H9 (cell line): ENCODE results near the gene ARHGEF2. TPM values are rescaled to one million over a fixed set of nuclear protein-coding genes. Genes with fewer than 3 reads are reported as not detected.

ENCODE experiments used
- DNase-seq: peaks from one replicate; pipeline ENCODE4 v3.0.0-alpha.2; 2017
- H2AFZ ChIP-seq: one replicate; pipeline ENCODE4 v1.6.1; 2013; ENCODE audit warnings: mild to moderate bottlenecking, low read length, control low read depth, moderate library complexity
- H2AK5ac ChIP-seq: 2 replicates; pipeline ENCODE4 v1.6.1; 2013; ENCODE audit warnings: low read length, control low read depth, mixed read lengths; ENCODE audit not compliant: insufficient read length
- H2BK120ac ChIP-seq: one replicate; pipeline ENCODE4 v1.6.1; 2013; ENCODE audit warnings: low read depth, mild to moderate bottlenecking, low read length, control low read depth, inconsistent platforms; ENCODE audit not compliant: poor library complexity, severe bottlenecking
- H2BK12ac ChIP-seq: 2 replicates; pipeline ENCODE4 v1.6.1; 2013; ENCODE audit warnings: low read length, control low read depth, mixed read lengths, low read depth; ENCODE audit not compliant: insufficient read length
- H2BK15ac ChIP-seq: 2 replicates; pipeline ENCODE4 v1.6.1; 2013; ENCODE audit warnings: low read depth, low read length, control low read depth
- H2BK20ac ChIP-seq: one replicate; pipeline ENCODE4 v1.6.1; 2013; ENCODE audit warnings: low read depth, mild to moderate bottlenecking, low read length, control low read depth, inconsistent platforms; ENCODE audit not compliant: poor library complexity, severe bottlenecking
- H2BK5ac ChIP-seq: 2 replicates; pipeline ENCODE4 v1.6.1; 2013; ENCODE audit warnings: low read length, control low read depth, mixed read lengths; ENCODE audit not compliant: insufficient read length
- H3K14ac ChIP-seq: 2 replicates; pipeline ENCODE4 v1.6.1; 2013; ENCODE audit warnings: low read length, control low read depth; ENCODE audit not compliant: insufficient read depth
- H3K18ac ChIP-seq: 2 replicates; pipeline ENCODE4 v1.6.1; 2013; ENCODE audit warnings: low read depth, mild to moderate bottlenecking, mixed read lengths, low read length, control low read depth; ENCODE audit not compliant: insufficient read length
- H3K23ac ChIP-seq: 2 replicates; pipeline ENCODE4 v1.6.1; 2013; ENCODE audit warnings: low read length, control low read depth, mixed read lengths, low read depth; ENCODE audit not compliant: insufficient read length
- H3K23me2 ChIP-seq: 2 replicates; pipeline ENCODE4 v1.6.1; 2013; ENCODE audit warnings: low read depth, mild to moderate bottlenecking, mixed read lengths, low read length, control low read depth; ENCODE audit not compliant: insufficient read length, poor library complexity, severe bottlenecking
- H3K27ac ChIP-seq: 2 replicates; pipeline ENCODE4 v1.5.1; 2013; ENCODE audit warnings: low read length, control low read depth, mixed read lengths, low read depth; ENCODE audit not compliant: insufficient read length
- H3K27me3 ChIP-seq: 2 replicates; pipeline ENCODE4 v1.6.1; 2013; ENCODE audit warnings: low read length, control low read depth, inconsistent platforms; ENCODE audit not compliant: insufficient read depth
- H3K4ac ChIP-seq: 2 replicates; pipeline ENCODE4 v1.6.1; 2013; ENCODE audit warnings: low read depth, mild to moderate bottlenecking, control low read depth, inconsistent platforms, low read length, moderate library complexity
- H3K4me1 ChIP-seq: 2 replicates; pipeline ENCODE4 v1.6.1; 2013; ENCODE audit warnings: low read length, control low read depth, inconsistent platforms; ENCODE audit not compliant: insufficient read depth
- H3K4me2 ChIP-seq: 2 replicates; pipeline ENCODE4 v1.6.1; 2013; ENCODE audit warnings: low read length, control low read depth, mixed read lengths; ENCODE audit not compliant: insufficient read length, insufficient read depth
- H3K56ac ChIP-seq: 2 replicates; pipeline ENCODE4 v1.6.1; 2013; ENCODE audit warnings: low read depth, mild to moderate bottlenecking, mixed read lengths, low read length, control low read depth; ENCODE audit not compliant: insufficient read length
- H3K79me1 ChIP-seq: 2 replicates; pipeline ENCODE4 v1.6.1; 2013; ENCODE audit warnings: low read depth, mild to moderate bottlenecking, moderate library complexity, low read length, control low read depth, inconsistent platforms; ENCODE audit not compliant: insufficient read depth, poor library complexity, severe bottlenecking
- H3K79me2 ChIP-seq: 2 replicates; pipeline ENCODE4 v1.6.1; 2013; ENCODE audit warnings: low read length, control low read depth, inconsistent platforms; ENCODE audit not compliant: insufficient read depth
- H3K9ac ChIP-seq: 2 replicates; pipeline ENCODE4 v1.6.1; 2013; ENCODE audit warnings: low read length, control low read depth, mixed read lengths; ENCODE audit not compliant: insufficient read length; ENCODE audit errors: extremely low read depth
- H3K9me3 ChIP-seq: one replicate; pipeline ENCODE4 v1.6.1; 2013; ENCODE audit warnings: low read depth, low read length, inconsistent platforms; ENCODE audit not compliant: control insufficient read depth
- H3T11ph ChIP-seq: one replicate; pipeline ENCODE4 v1.6.1; 2013; ENCODE audit warnings: mild to moderate bottlenecking, low read length, control low read depth, inconsistent platforms
- H4K20me1 ChIP-seq: one replicate; pipeline ENCODE4 v1.6.1; 2013; ENCODE audit not compliant: control insufficient read depth, insufficient read length, insufficient read depth
- H4K5ac ChIP-seq: 2 replicates; pipeline ENCODE4 v1.6.1; 2013; ENCODE audit warnings: low read depth, mild to moderate bottlenecking, mixed read lengths, low read length, control low read depth; ENCODE audit not compliant: insufficient read length
- H4K8ac ChIP-seq: replicated peaks from 2 replicates; pipeline ENCODE4 v1.6.1; 2013; ENCODE audit warnings: low read length, control low read depth, mixed read lengths, low read depth; ENCODE audit not compliant: insufficient read length
- H4K91ac ChIP-seq: 2 replicates; pipeline ENCODE4 v1.6.1; 2013; ENCODE audit warnings: low read depth, mild to moderate bottlenecking, moderate library complexity, mixed read lengths, low read length, control low read depth; ENCODE audit not compliant: insufficient read length
- H3K27ac Mint-ChIP-seq, 3 experiments: 2 replicates in 2 of 3; 3 replicates in 1 of 3; pipeline ENCODE4 v1.8.0; 2020 to 2021; ENCODE audit warnings: mixed read lengths in 3 of 3, mild to moderate bottlenecking in 1 of 3, moderate library complexity in 1 of 3
- H3K27me3 Mint-ChIP-seq: 2 replicates; pipeline ENCODE4 v1.8.0; 2021; ENCODE audit warnings: low read depth, mild to moderate bottlenecking, moderate library complexity, mixed read lengths
- H3K36me3 Mint-ChIP-seq, 3 experiments: 2 replicates in 2 of 3; 3 replicates in 1 of 3; pipeline ENCODE4 v1.8.0; 2020 to 2021; ENCODE audit warnings: low read depth in 3 of 3, mixed read lengths in 3 of 3; ENCODE audit not compliant: insufficient read depth in 1 of 3
- H3K4me1 Mint-ChIP-seq, 2 experiments: 2 replicates each; pipeline ENCODE4 v1.8.0; 2020; ENCODE audit warnings: mixed read lengths in 2 of 2
- H3K4me3 Mint-ChIP-seq, 2 experiments: 2 replicates in 1 of 2; 3 replicates in 1 of 2; pipeline ENCODE4 v1.8.0; 2020 to 2021; ENCODE audit warnings: mild to moderate bottlenecking in 2 of 2, mixed read lengths in 2 of 2, moderate library complexity in 1 of 2
- H3K9me3 Mint-ChIP-seq, 2 experiments: 2 replicates in 1 of 2; 3 replicates in 1 of 2; pipeline ENCODE4 v1.8.0; 2020; ENCODE audit warnings: mild to moderate bottlenecking in 2 of 2, mixed read lengths in 2 of 2, moderate library complexity in 1 of 2
- WGBS: extraction: QIAGEN DNeasy Blood & Tissue Kit; methylation state at CpG from one replicate; pipeline ENCODE4 v1.1.7; 2013; ENCODE audit warnings: missing lambda C conversion rate, low lambda C conversion rate, mixed read lengths; ENCODE audit not compliant: insufficient read length; ENCODE audit errors: extremely low coverage; 5-methylcytosine and 5-hydroxymethylcytosine counted together
- total RNA-seq: library from RNA; stranded (reverse); gene quantifications from 2 replicates; pipeline ENCODE4 v1.2.1, GENCODE V29; 2021
- TF ChIP-seq, protein P1 (sequence below): fragments of 200-600 bp; sonication (generic); conservative IDR thresholded peaks from 3 replicates; pipeline ENCODE4 v1.8.0; 2021; ENCODE audit warnings: antibody characterized with exemption, mild to moderate bottlenecking

Gene ARHGEF2
- total RNA-seq, 1 experiment from 2014 or later, result 111 TPM

DNA sequence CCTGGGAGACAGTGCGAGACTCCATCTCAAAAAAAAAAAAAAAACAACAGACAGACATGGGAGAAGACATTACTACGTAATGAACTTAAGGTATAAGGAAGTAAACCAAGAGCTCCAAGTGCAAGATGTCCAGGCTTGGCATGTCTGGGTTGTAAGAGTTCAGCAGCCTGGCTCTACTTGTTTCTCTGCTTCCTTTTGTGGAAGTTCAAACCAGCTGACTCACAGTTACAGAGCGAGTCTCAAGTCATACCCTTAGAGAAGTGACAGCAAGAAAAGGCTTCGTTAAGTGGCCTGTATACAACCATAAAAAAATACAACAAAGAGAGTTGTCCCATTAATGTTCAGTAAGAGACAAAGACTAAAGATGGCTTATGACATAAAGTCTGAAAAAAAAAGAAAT, 68.5 kb downstream of the ARHGEF2 start:
- Histone ChIP-seq H4K5ac (no peak overlapping the region), H2BK15ac (no peak overlapping the region), H3K79me2 (no peaks in the 10 kb centered on the region), H2BK20ac (no peak overlapping the region), H3K9ac (no peak overlapping the region), H3K9me3 (no peaks in the 10 kb centered on the region), H3K14ac (no peak overlapping the region), H2AFZ (no peak overlapping the region), H2AK5ac (no peak overlapping the region), H2BK5ac (no peak overlapping the region), H2BK120ac (no peak overlapping the region), H3K4me1 (no peaks in the 10 kb centered on the region), H3K23ac (no peak overlapping the region), H3K27ac (no peak overlapping the region), H3K23me2 (peaks cover 6% of the 10 kb centered on the region), H4K91ac (no peak overlapping the region), H4K20me1 (no peaks in the 10 kb centered on the region), H3K56ac (no peak overlapping the region), H2BK12ac (no peak overlapping the region), H4K8ac (no peak overlapping the region), H3K79me1 (no peaks in the 10 kb centered on the region), H3K18ac (no peak overlapping the region), H3K4ac (no peak overlapping the region), H3K27me3 (no peaks in the 10 kb centered on the region; the same call in 1 of the 2 replicates), H3T11ph (no peak overlapping the region), H3K4me2 (peak overlapping the region; percentile 56)
- no peak for DNase-seq
- H3K36me3 Mint-ChIP-seq, result peaks cover 16 to 71% (median 60%) of the 10 kb centered on the region in 3 experiments; a peak in 6 of 7 replicates
- no peaks in the 10 kb centered on the region for H3K9me3 Mint-ChIP-seq
- H3K27me3 Mint-ChIP-seq, result no peaks in the 10 kb centered on the region
- peak overlapping the region; percentile 53 to 96; a peak in 3 of 5 replicates for H3K4me3 Mint-ChIP-seq
- TF ChIP-seq, protein P1, sequence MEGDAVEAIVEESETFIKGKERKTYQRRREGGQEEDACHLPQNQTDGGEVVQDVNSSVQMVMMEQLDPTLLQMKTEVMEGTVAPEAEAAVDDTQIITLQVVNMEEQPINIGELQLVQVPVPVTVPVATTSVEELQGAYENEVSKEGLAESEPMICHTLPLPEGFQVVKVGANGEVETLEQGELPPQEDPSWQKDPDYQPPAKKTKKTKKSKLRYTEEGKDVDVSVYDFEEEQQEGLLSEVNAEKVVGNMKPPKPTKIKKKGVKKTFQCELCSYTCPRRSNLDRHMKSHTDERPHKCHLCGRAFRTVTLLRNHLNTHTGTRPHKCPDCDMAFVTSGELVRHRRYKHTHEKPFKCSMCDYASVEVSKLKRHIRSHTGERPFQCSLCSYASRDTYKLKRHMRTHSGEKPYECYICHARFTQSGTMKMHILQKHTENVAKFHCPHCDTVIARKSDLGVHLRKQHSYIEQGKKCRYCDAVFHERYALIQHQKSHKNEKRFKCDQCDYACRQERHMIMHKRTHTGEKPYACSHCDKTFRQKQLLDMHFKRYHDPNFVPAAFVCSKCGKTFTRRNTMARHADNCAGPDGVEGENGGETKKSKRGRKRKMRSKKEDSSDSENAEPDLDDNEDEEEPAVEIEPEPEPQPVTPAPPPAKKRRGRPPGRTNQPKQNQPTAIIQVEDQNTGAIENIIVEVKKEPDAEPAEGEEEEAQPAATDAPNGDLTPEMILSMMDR, result no peak
- H3K4me1 Mint-ChIP-seq, result peaks cover 17% of the 10 kb centered on the region in 2 experiments
- no CpG with 5 or more reads among the region's 4 CpGs for WGBS
- H3K27ac Mint-ChIP-seq, result no peak overlapping the region; a peak in 1 of 7 replicates
